T1000 (cell line): ENCODE data around the gene JDP2.

Experiments used
- DNase-seq: peaks from one replicate; lab custom pipeline; 2025; ENCODE audit warnings: mixed read lengths; lab: John Stamatoyannopoulos, UW

JDP2 gene

GRCh38 chr14:75437201-75438143 is 9.7 kb downstream of the JDP2 start:
- no peak for DNase-seq

GRCh38 chr14:75438486-75439080 is 10.8 kb downstream of the JDP2 start:
- no peak for DNase-seq

GRCh38 chr14:75439989-75440388 is 12.2 kb downstream of the JDP2 start:
- no peak for DNase-seq

GRCh38 chr14:75440733-75441477 is 13.1 kb downstream of the JDP2 start:
- no peak for DNase-seq

- DNase-seq: no peak
These were observed 13.9 kb downstream of the JDP2 start for GRCh38 chr14:75441728-75442127.

- DNase-seq: no peak
These were observed 14.3 kb downstream of the JDP2 start for GRCh38 chr14:75442166-75442565.

- DNase-seq: no peak
These were observed 14.8 kb downstream of the JDP2 start for GRCh38 chr14:75442642-75443041.

GRCh38 chr14:75443203-75443969 is 15.6 kb downstream of the JDP2 start:
- no peak for DNase-seq

GRCh38 chr14:75445236-75445635 is 17.4 kb downstream of the JDP2 start:
- no peak for DNase-seq

- no peak for DNase-seq
These were observed 18.1 kb downstream of the JDP2 start for GRCh38 chr14:75445963-75446362.

- no peak for DNase-seq
These were observed 18.6 kb downstream of the JDP2 start for GRCh38 chr14:75446447-75446846.

- DNase-seq: no peak
These were observed 20.4 kb downstream of the JDP2 start for GRCh38 chr14:75448209-75448608.

- DNase-seq: no peak
These were observed 21.2 kb downstream of the JDP2 start for GRCh38 chr14:75449036-75449435.

- no peak for DNase-seq
These were observed 21.9 kb downstream of the JDP2 start for GRCh38 chr14:75449696-75450095.

- DNase-seq: no peak
These were observed 22.8 kb downstream of the JDP2 start for GRCh38 chr14:75450381-75451276.

- DNase-seq: no peak
These were observed 24.5 kb downstream of the JDP2 start for GRCh38 chr14:75452324-75452723.

GRCh38 chr14:75452900-75453816 is 25.3 kb downstream of the JDP2 start:
- peak; percentile 96 for DNase-seq

GRCh38 chr14:75453817-75454434 is 26.1 kb downstream of the JDP2 start:
- no peak for DNase-seq

- DNase-seq: peak; percentile 16
These were observed 27.2 kb downstream of the JDP2 start for GRCh38 chr14:75454963-75455546.
